ENCODE data around the gene ANAPC4.

Gene ANAPC4

GRCh38 chr4:25433966-25434827 is 57.1 kb downstream of the ANAPC4 start:
- H3K4me3 ChIP-seq (ENCODE audit: low read depth, low read length) = no peak overlapping the region
- H3K27ac ChIP-seq (ENCODE audit: low read depth, low read length) = no peak overlapping the region
- H3K9me3 ChIP-seq (ENCODE audit: control insufficient read depth, insufficient read depth, low read depth, low read length) = 0 out of 2 replicates have a peak, but pooled peaks cover 3% of the 10 kb centered on the region
- no peaks in the 10 kb centered on the region for H3K4me1 ChIP-seq (ENCODE audit: control insufficient read depth, insufficient read depth, low read length)
- no peak overlapping the region for H3K9ac ChIP-seq (ENCODE audit: low read length)
- H3K27me3 ChIP-seq (ENCODE audit: control insufficient read depth, insufficient read depth, low read length) = no peaks in the 10 kb centered on the region
- no peaks in the 10 kb centered on the region for H3K36me3 ChIP-seq (ENCODE audit: control insufficient read depth, insufficient read depth, low read length)

- Histone ChIP-seq H3K27ac (ENCODE audit: low read depth, low read length) (no peak overlapping the region), H3K27me3 (ENCODE audit: control insufficient read depth, insufficient read depth, low read length) (no peaks in the 10 kb centered on the region), H3K36me3 (ENCODE audit: control insufficient read depth, insufficient read depth, low read length) (no peaks in the 10 kb centered on the region), H3K4me1 (ENCODE audit: control insufficient read depth, insufficient read depth, low read length) (peaks cover 5% of the 10 kb centered on the region; the same call in 1 of the 2 replicates), H3K9me3 (ENCODE audit: control insufficient read depth, insufficient read depth, low read depth, low read length) (no peaks in the 10 kb centered on the region), H3K9ac (ENCODE audit: low read length) (no peak overlapping the region), H3K4me3 (ENCODE audit: low read depth, low read length) (no peak overlapping the region)
Observed at GRCh38 chr4:25437926-25438325, 60.9 kb downstream of the ANAPC4 start.

GRCh38 chr4:25439918-25440477 is 62.9 kb downstream of the ANAPC4 start:
- no peak overlapping the region for H3K9ac ChIP-seq (ENCODE audit: low read length)
- no peaks in the 10 kb centered on the region for H3K9me3 ChIP-seq (ENCODE audit: control insufficient read depth, insufficient read depth, low read depth, low read length)
- no peaks in the 10 kb centered on the region for H3K27me3 ChIP-seq (ENCODE audit: control insufficient read depth, insufficient read depth, low read length)
- no peaks in the 10 kb centered on the region for H3K36me3 ChIP-seq (ENCODE audit: control insufficient read depth, insufficient read depth, low read length)
- H3K27ac ChIP-seq (ENCODE audit: low read depth, low read length) = no peak overlapping the region
- peaks cover 5% of the 10 kb centered on the region; the same call in 1 of the 2 replicates for H3K4me1 ChIP-seq (ENCODE audit: control insufficient read depth, insufficient read depth, low read length)
- no peak overlapping the region for H3K4me3 ChIP-seq (ENCODE audit: low read depth, low read length)

- peaks cover 5% of the 10 kb centered on the region; the same call in 1 of the 2 replicates for H3K4me1 ChIP-seq (ENCODE audit: control insufficient read depth, insufficient read depth, low read length)
- no peak overlapping the region for H3K27ac ChIP-seq (ENCODE audit: low read depth, low read length)
- no peak overlapping the region for H3K4me3 ChIP-seq (ENCODE audit: low read depth, low read length)
- H3K9ac ChIP-seq (ENCODE audit: low read length) = no peak overlapping the region
- H3K27me3 ChIP-seq (ENCODE audit: control insufficient read depth, insufficient read depth, low read length) = no peaks in the 10 kb centered on the region
- H3K36me3 ChIP-seq (ENCODE audit: control insufficient read depth, insufficient read depth, low read length) = no peaks in the 10 kb centered on the region
- no peaks in the 10 kb centered on the region for H3K9me3 ChIP-seq (ENCODE audit: control insufficient read depth, insufficient read depth, low read depth, low read length)
Observed at GRCh38 chr4:25440478-25441030, 63.5 kb downstream of the ANAPC4 start.

- H3K36me3 ChIP-seq (ENCODE audit: control insufficient read depth, insufficient read depth, low read length) = no peaks in the 10 kb centered on the region
Observed at GRCh38 chr4:25441519-25442117, 64.6 kb downstream of the ANAPC4 start.

GRCh38 chr4:25442863-25443307 is 65.8 kb downstream of the ANAPC4 start:
- H3K36me3 ChIP-seq (ENCODE audit: control insufficient read depth, insufficient read depth, low read length) = no peaks in the 10 kb centered on the region
- peaks cover 14% of the 10 kb centered on the region; the same call in 1 of the 2 replicates for H3K4me1 ChIP-seq (ENCODE audit: control insufficient read depth, insufficient read depth, low read length)
- H3K4me3 ChIP-seq (ENCODE audit: low read depth, low read length) = no peak overlapping the region
- H3K27me3 ChIP-seq (ENCODE audit: control insufficient read depth, insufficient read depth, low read length) = no peaks in the 10 kb centered on the region
- H3K27ac ChIP-seq (ENCODE audit: low read depth, low read length) = no peak overlapping the region
- H3K9ac ChIP-seq (ENCODE audit: low read length) = no peak overlapping the region
- H3K9me3 ChIP-seq (ENCODE audit: control insufficient read depth, insufficient read depth, low read depth, low read length) = no peaks in the 10 kb centered on the region

More at GRCh38 chr4:25441519-25442117, 64.6 kb downstream of the ANAPC4 start:
- Histone ChIP-seq H3K27me3 (ENCODE audit: control insufficient read depth, insufficient read depth, low read length) (no peaks in the 10 kb centered on the region), H3K4me3 (ENCODE audit: low read depth, low read length) (no peak overlapping the region), H3K27ac (ENCODE audit: low read depth, low read length) (no peak overlapping the region), H3K4me1 (ENCODE audit: control insufficient read depth, insufficient read depth, low read length) (peaks cover 10% of the 10 kb centered on the region; the same call in 1 of the 2 replicates), H3K9me3 (ENCODE audit: control insufficient read depth, insufficient read depth, low read depth, low read length) (no peaks in the 10 kb centered on the region), H3K9ac (ENCODE audit: low read length) (no peak overlapping the region)

GRCh38 chr4:25443851-25444250 is 66.8 kb downstream of the ANAPC4 start:
- H3K9me3 ChIP-seq (ENCODE audit: control insufficient read depth, insufficient read depth, low read depth, low read length) = no peaks in the 10 kb centered on the region
- H3K27ac ChIP-seq (ENCODE audit: low read depth, low read length) = no peak overlapping the region
- peaks cover 24% of the 10 kb centered on the region; the same call in 1 of the 2 replicates for H3K4me1 ChIP-seq (ENCODE audit: control insufficient read depth, insufficient read depth, low read length)
- no peaks in the 10 kb centered on the region for H3K27me3 ChIP-seq (ENCODE audit: control insufficient read depth, insufficient read depth, low read length)
- H3K4me3 ChIP-seq (ENCODE audit: low read depth, low read length) = no peak overlapping the region
- H3K9ac ChIP-seq (ENCODE audit: low read length) = no peak overlapping the region
- no peaks in the 10 kb centered on the region for H3K36me3 ChIP-seq (ENCODE audit: control insufficient read depth, insufficient read depth, low read length)

- no peak overlapping the region for H3K27ac ChIP-seq (ENCODE audit: low read depth, low read length)
- H3K4me3 ChIP-seq (ENCODE audit: low read depth, low read length) = no peak overlapping the region
- H3K9me3 ChIP-seq (ENCODE audit: control insufficient read depth, insufficient read depth, low read depth, low read length) = no peaks in the 10 kb centered on the region
- no peak overlapping the region for H3K9ac ChIP-seq (ENCODE audit: low read length)
- no peaks in the 10 kb centered on the region for H3K27me3 ChIP-seq (ENCODE audit: control insufficient read depth, insufficient read depth, low read length)
- peaks cover 43% of the 10 kb centered on the region for H3K4me1 ChIP-seq (ENCODE audit: control insufficient read depth, insufficient read depth, low read length)
- no peaks in the 10 kb centered on the region for H3K36me3 ChIP-seq (ENCODE audit: control insufficient read depth, insufficient read depth, low read length)
Observed at GRCh38 chr4:25446611-25447010, 69.5 kb downstream of the ANAPC4 start.

- no peak overlapping the region for H3K4me3 ChIP-seq (ENCODE audit: low read depth, low read length)
- H3K36me3 ChIP-seq (ENCODE audit: control insufficient read depth, insufficient read depth, low read length) = no peaks in the 10 kb centered on the region
- no peak overlapping the region for H3K9ac ChIP-seq (ENCODE audit: low read length)
- H3K4me1 ChIP-seq (ENCODE audit: control insufficient read depth, insufficient read depth, low read length) = peaks cover 38% of the 10 kb centered on the region
- no peaks in the 10 kb centered on the region for H3K27me3 ChIP-seq (ENCODE audit: control insufficient read depth, insufficient read depth, low read length)
- H3K27ac ChIP-seq (ENCODE audit: low read depth, low read length) = no peak overlapping the region
- H3K9me3 ChIP-seq (ENCODE audit: control insufficient read depth, insufficient read depth, low read depth, low read length) = no peaks in the 10 kb centered on the region
Observed at GRCh38 chr4:25448379-25449109, 71.5 kb downstream of the ANAPC4 start.

GRCh38 chr4:25449270-25449669 is 72.2 kb downstream of the ANAPC4 start:
- no peaks in the 10 kb centered on the region for H3K27me3 ChIP-seq (ENCODE audit: control insufficient read depth, insufficient read depth, low read length)
- peaks cover 38% of the 10 kb centered on the region for H3K4me1 ChIP-seq (ENCODE audit: control insufficient read depth, insufficient read depth, low read length)
- H3K9me3 ChIP-seq (ENCODE audit: control insufficient read depth, insufficient read depth, low read depth, low read length) = no peaks in the 10 kb centered on the region
- H3K9ac ChIP-seq (ENCODE audit: low read length) = no peak overlapping the region
- H3K27ac ChIP-seq (ENCODE audit: low read depth, low read length) = no peak overlapping the region
- no peaks in the 10 kb centered on the region for H3K36me3 ChIP-seq (ENCODE audit: control insufficient read depth, insufficient read depth, low read length)
- H3K4me3 ChIP-seq (ENCODE audit: low read depth, low read length) = no peak overlapping the region

Measured in HUES6 (cell line).